PC-3 (cell line): ENCODE measurements around the gene CCT3.
"Not testable (repeated sequence)": the region's sequence is repeated elsewhere in the genome, so short reads cannot be mapped to it uniquely, and the experiment has no call there.

Experiments used
- CTCF ChIP-seq: fragments of 300-600 bp; sonication (generic); conservative IDR thresholded peaks from 2 replicates; pipeline ENCODE4 v1.5.1; 2017; ENCODE audit warnings: antibody characterized with exemption, low read depth, mild to moderate bottlenecking, low read length
- EZH2 ChIP-seq: fragments of 300-600 bp; sonication (generic); IDR thresholded peaks from one replicate; pipeline ENCODE4 v1.6.1; 2017; ENCODE audit warnings: antibody characterized with exemption, mild to moderate bottlenecking, low read length; ENCODE audit not compliant: unreplicated experiment

- not testable (repeated sequence) for TF ChIP-seq CTCF, EZH2
Measured at GRCh38 chr1:156369685-156370286, 31.7 kb upstream of the CCT3 start.
